PC-9 (cell line): Measurements from ENCODE around the gene CAPG.

Source experiments
- EZH2 ChIP-seq: fragments of 200-600 bp; sonication (generic); IDR thresholded peaks from 2 replicates; pipeline ENCODE4 v1.8.0; 2017; ENCODE audit warnings: antibody characterized with exemption, low read depth
- TF ChIP-seq, protein P1 (sequence below): fragments of 200-600 bp; sonication (generic); conservative IDR thresholded peaks from 2 replicates; pipeline ENCODE4 v1.6.1; 2017; ENCODE audit warnings: mixed run types, antibody characterized with exemption, mild to moderate bottlenecking, moderate library complexity

DNA sequence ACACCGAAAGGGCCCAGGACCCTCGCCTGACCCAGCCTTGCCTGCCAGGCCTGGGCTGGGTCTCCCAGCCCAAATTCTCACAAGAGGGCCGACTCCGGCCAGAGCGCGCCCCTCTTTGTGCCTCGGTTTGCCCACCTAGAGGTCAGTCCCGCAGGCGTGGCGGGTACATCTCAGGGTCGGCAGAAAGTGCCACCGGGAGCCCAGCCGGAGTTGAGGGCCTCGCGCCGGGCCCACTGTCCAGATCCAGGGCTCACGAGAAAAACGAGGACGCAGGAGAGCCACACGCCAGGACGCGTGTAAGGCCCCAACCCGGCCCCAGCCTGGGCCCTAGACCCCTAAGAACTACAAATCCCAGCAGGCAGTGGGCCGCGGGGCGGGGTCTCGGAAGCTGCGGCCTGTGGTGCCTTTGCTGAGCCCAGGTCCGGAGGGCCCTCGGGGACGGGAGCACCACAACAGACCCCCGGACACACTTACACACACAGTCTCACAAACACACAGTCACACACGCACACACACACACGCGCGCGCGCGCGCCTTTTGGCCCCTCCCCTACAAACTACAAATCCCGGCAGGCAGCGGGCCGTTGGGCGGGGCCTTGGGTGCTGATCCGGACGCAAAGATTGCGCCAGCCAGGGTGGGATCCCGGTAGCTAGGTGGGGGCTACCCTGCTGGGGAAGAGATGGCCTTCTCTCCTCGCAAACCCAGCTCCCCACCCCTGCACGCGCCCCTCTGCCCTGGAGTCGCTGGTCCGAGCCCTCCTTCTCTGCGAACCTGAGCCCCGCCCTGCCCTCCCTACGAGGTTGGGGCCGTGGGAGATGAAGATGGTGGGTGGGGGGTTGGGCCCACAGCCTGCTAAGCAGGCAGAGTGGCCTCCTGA lies 8.2 kb upstream of the CAPG start, which contains the start of gene SH2D6:
- TF ChIP-seq EZH2 = no peak
- TF ChIP-seq, protein P1, sequence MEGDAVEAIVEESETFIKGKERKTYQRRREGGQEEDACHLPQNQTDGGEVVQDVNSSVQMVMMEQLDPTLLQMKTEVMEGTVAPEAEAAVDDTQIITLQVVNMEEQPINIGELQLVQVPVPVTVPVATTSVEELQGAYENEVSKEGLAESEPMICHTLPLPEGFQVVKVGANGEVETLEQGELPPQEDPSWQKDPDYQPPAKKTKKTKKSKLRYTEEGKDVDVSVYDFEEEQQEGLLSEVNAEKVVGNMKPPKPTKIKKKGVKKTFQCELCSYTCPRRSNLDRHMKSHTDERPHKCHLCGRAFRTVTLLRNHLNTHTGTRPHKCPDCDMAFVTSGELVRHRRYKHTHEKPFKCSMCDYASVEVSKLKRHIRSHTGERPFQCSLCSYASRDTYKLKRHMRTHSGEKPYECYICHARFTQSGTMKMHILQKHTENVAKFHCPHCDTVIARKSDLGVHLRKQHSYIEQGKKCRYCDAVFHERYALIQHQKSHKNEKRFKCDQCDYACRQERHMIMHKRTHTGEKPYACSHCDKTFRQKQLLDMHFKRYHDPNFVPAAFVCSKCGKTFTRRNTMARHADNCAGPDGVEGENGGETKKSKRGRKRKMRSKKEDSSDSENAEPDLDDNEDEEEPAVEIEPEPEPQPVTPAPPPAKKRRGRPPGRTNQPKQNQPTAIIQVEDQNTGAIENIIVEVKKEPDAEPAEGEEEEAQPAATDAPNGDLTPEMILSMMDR = no peak
